Muscle of back (tissue), 13 donors: ENCODE data around the gene ZNF333. TPM values are rescaled to one million over a fixed set of nuclear protein-coding genes. Genes with fewer than 3 reads are reported as not detected.

Source experiments
- DNase-seq, 3 donors: peaks; one replicate each; pipeline versions ENCODE4 v3.0.0 to v3.0.0-alpha.2; 2013
- long read RNA-seq, 9 donors: transcript quantifications; one replicate each; lab custom pipeline, GENCODE V29; 2026
- polyA plus RNA-seq, 10 donors: library from polyadenylated mRNA; unstranded; fragments of 120-200 nt; gene quantifications; one replicate each; pipeline ENCODE4 v1.2.1, GENCODE V29; 2013; ENCODE audit not compliant: insufficient read length in 10 of 10

ZNF333 gene
- polyA plus RNA-seq = 10 to 100 TPM; 11.8 to 28.5 (median 16.0) TPM
- long read RNA-seq, donor 1, partial matches to known transcripts = 0 of 2 reads
- long read RNA-seq, donor 1, other reads (novel, unspliced or antisense) = 0 of 2 reads
- long read RNA-seq, donor 2, full-length matches to known transcripts = 3 of 3 reads
- long read RNA-seq, donor 2, partial matches to known transcripts = 0 of 3 reads
- long read RNA-seq, donor 2, other reads (novel, unspliced or antisense) = 0 of 3 reads
- long read RNA-seq, donor 3 = 0 reads
- long read RNA-seq, donor 4, partial matches to known transcripts = 0 of 1 reads
- long read RNA-seq, donor 4, other reads (novel, unspliced or antisense) = 0 of 1 reads
- long read RNA-seq, donor 5, partial matches to known transcripts = 0 of 1 reads
- long read RNA-seq, donor 5, other reads (novel, unspliced or antisense) = 0 of 1 reads
- long read RNA-seq, donor 6, full-length matches to known transcripts = 2 of 2 reads
- long read RNA-seq, donor 6, partial matches to known transcripts = 0 of 2 reads
- long read RNA-seq, donor 6, other reads (novel, unspliced or antisense) = 0 of 2 reads
- long read RNA-seq, donor 7, full-length matches to known transcripts = 8 of 8 reads
- long read RNA-seq, donor 7, partial matches to known transcripts = 0 of 8 reads
- long read RNA-seq, donor 7, other reads (novel, unspliced or antisense) = 0 of 8 reads
- long read RNA-seq, donor 8, full-length matches to known transcripts = 3 of 3 reads
- long read RNA-seq, donor 8, partial matches to known transcripts = 0 of 3 reads
- long read RNA-seq, donor 8, other reads (novel, unspliced or antisense) = 0 of 3 reads
- long read RNA-seq, donor 9 = 0 reads

- peak; percentile 84 to 96 (median 90) for DNase-seq
Observed at GRCh38 chr19:14689598-14690503, at the start of gene ZNF333. ZNF333 (plus strand) TSS chr19:14690048; CDS start chr19:14693492, 3,444 bp downstream.

GRCh38 chr19:14648506-14648905, 41.3 kb upstream of the ZNF333 start:
- no peak for DNase-seq

GRCh38 chr19:14649020-14649419, 40.8 kb upstream of the ZNF333 start:
- no peak for DNase-seq

GRCh38 chr19:14650161-14650560, 39.7 kb upstream of the ZNF333 start:
- no peak for DNase-seq

- no peak for DNase-seq
Observed at GRCh38 chr19:14654786-14655560, 34.9 kb upstream of the ZNF333 start.

GRCh38 chr19:14655726-14656125, 34.1 kb upstream of the ZNF333 start:
- DNase-seq = no peak

GRCh38 chr19:14659874-14660489, 29.9 kb upstream of the ZNF333 start:
- DNase-seq = no peak

- peak in 2 of 3 donors; percentile 3 to 18 for DNase-seq
Observed at GRCh38 chr19:14661372-14661924, 28.4 kb upstream of the ZNF333 start.

GRCh38 chr19:14669940-14670339, 19.9 kb upstream of the ZNF333 start:
- DNase-seq = no peak

GRCh38 chr19:14670408-14670807, 19.4 kb upstream of the ZNF333 start:
- no peak for DNase-seq

- no peak for DNase-seq
Observed at GRCh38 chr19:14672188-14672872, 17.5 kb upstream of the ZNF333 start.

GRCh38 chr19:14673088-14673487, 16.8 kb upstream of the ZNF333 start:
- no peak for DNase-seq

- peak in 1 of 3 donors; percentile 4 for DNase-seq
Observed at GRCh38 chr19:14674764-14675163, 15.1 kb upstream of the ZNF333 start, which contains the start of gene ADGRE3. ADGRE3 (minus strand) TSS chr19:14674844; CDS start chr19:14674770, 74 bp downstream.

- no peak for DNase-seq
Observed at GRCh38 chr19:14676762-14677161, 13.1 kb upstream of the ZNF333 start.

- no peak for DNase-seq
Observed at GRCh38 chr19:14677464-14677863, 12.4 kb upstream of the ZNF333 start.

GRCh38 chr19:14678199-14678598, 11.6 kb upstream of the ZNF333 start:
- DNase-seq = no peak

- DNase-seq = no peak
Observed at GRCh38 chr19:14682084-14682483, 7.8 kb upstream of the ZNF333 start.

- DNase-seq = no peak
Observed at GRCh38 chr19:14683439-14683838, 6.4 kb upstream of the ZNF333 start.

- no peak for DNase-seq
Observed at GRCh38 chr19:14686411-14686810, 3.4 kb upstream of the ZNF333 start.
